ENCODE data around the gene UGT1A10.

UGT1A10 gene

DNA sequence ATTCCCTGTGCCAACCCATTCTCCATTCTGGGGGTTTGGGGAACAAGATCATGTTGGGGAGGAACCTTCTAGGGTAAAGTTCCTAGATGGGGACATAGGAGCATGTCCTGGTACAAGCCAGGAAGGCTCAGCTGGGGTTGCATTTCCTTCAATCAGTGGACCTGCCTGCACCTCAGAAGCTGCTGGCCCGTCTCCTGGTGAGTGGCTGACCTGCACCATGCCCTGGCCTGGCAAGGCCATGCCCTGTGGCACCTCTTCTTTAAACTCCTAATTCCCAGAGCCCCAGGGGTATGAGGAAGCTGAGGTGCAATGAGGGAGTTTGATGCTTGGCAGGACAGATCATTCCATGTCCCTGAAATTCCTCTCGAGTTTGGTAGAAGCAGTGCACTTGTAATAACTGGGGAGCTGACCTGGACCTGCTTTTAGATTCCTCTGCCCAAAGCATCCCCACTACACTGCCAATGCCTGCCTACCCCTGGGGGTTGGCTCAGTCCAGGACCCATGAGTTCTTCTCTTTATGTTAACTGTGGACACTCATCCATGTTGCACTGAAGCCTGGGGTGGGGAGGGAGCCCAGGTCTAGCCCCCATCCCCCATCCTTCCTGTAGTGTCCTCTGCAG, 167.2 kb downstream of the UGT1A10 start:
- no peak for DNase-seq (ENCODE audit: low read depth, low spot score)

DNA sequence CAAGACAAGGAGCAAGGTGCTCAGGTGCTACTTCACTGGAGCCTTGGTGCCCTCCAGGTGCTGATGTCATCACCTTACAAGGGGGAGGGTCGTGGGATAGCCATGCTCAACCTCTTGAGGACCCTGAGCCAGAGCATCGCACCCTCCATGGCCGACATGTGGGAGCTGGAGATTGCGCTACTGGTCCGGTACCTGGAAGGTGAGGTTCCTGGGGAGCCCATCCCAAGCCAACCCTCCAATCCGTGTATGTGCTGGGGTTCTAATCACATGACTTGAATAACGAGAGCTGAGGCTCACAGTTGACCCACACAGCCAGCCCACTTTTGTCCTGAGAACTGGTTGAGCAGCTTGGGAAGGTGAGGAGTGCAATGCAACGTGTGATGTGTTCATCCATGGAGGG, 167.7 kb downstream of the UGT1A10 start:
- DNase-seq (ENCODE audit: low read depth, low spot score) = no peak

DNA sequence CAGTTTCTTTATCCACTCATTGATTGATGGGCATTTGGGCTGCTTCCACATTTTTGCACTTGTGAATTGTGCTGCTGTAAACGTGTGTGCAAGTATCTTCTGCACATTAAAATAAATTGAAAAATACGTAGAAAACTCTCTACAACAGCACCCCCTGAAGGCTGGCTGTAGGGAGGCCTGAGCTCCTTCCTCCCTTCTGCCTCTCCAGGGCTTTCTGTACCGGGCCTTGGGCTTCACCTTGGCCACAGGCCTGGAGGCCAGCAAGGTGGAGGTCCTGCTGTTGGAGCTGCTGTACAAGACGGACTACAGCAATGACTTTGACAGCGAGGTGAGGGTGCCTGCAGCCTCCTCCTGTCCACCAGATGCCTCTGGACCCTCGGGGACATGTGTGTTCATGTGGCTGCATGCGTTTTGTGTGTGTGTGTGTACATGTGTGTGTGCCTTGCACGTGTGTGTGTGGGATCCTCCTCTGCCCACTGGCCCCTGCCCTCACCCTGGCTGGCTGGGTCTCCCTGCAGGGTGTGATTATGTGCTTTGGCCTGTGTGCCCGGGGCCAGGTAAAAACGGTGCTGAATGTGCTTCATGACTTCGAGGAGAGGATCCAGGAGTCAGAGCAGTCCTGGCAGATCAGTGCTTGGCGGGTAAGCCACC, 171.1 kb downstream of the UGT1A10 start:
- DNase-seq (ENCODE audit: low read depth, low spot score) = no peak

DNA sequence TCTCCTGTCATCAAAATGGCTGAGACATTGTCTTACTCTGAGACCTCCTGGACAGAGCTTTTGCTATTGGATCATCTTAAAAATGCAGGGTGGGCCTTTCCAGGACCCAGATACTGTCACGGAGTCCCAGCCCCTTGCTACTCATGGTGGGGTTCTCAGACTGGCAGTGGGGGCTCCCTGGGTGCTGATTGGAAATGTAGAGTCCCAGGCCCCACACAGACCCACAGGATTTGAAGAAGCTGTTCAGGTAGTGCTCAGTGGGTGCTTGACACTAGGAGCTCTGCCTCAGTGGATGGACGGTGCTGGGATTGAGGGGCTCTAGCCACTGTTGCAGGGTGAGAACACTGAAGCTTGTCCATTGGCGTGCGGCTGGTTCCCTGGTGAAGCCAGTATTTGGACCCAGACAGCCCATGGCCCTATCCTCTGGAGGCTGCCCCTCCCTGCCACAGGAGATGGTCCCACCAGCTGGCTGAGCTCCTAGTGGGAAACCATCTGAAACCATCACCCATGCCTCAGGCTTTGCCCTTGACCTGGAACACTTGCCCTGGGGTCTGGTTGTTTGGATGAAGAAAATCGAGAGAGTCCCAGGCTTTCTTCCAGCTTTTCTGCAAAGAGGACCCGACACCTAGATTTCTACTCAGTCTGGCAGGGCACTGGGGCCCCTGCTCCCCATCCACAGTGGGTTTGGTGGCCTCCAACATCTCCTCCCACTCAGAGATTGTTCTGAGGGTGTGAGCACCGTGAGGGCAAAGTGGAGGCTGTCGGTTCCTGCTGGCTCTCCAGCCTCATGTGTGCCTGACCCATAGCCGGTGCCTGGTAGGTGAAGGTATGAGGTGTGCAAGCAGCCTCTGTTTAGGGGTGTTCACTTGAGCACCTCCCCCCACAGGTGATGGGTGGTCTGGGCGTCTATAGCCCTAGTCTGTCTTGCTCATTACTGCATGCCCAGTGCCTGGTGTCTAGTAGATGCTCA, 172.0 kb downstream of the UGT1A10 start:
- no peak for DNase-seq (ENCODE audit: low read depth, low spot score)

DNA sequence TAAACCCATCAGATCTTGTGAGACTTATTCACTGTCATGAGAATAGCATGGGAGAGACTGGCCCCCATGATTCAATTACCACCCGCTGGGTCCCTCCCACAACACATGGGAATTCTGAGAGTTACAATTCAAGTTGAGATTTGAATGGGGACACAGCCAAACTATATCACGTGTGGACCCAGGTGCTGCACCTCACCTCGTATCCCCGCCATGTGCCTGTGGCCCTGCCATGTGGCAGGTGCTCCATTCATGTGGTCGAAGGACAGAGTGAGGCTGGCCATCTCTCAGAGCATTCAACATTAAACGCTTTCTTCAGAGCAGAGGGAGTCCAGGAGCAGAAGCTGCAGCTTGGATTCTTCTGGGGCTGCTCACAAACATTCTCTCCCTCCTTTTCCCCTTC, 174.1 kb downstream of the UGT1A10 start:
- DNase-seq (ENCODE audit: low read depth, low spot score) = no peak

DNA sequence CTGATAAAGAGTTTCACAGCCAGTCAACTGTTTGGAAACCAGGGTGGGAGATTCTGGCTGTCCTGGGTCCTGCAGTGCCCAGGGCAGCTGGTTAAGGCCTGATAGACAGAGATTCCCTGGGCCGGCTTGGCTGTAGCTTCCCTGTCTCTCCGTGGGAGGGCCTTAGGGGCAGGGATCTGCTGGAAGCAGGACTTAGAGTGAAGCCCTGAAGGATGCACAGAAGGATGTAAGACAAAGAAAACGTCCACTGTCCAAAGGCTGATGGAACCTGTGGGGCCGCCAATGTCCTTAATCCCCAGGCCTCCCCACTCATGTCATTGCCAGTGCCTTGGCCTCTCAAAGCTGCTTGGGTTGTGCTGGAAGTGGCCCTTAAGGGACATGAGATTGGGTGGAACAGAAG, 174.8 kb downstream of the UGT1A10 start:
- DNase-seq (ENCODE audit: low read depth, low spot score) = no peak

DNA sequence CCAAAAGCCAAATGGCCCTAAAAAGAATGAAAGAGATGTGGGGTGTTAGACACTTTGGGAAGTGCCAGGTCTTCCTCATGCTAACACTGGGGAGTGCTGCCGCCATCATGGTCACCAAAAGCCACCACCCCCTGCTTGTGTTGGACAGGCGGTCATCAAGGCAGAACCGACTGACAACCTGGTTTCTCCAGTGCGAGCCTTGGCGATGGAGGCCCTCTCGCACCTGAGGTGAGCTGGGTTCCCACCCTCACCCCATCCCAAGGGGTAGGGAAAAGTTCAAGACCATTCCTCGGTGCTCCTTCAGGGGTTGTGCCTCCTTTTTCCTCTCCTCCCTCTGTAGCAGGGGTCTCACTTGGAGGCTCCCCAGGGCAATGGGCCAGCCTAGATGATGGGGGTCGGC, 175.5 kb downstream of the UGT1A10 start:
- DNase-seq (ENCODE audit: low read depth, low spot score) = no peak

DNA sequence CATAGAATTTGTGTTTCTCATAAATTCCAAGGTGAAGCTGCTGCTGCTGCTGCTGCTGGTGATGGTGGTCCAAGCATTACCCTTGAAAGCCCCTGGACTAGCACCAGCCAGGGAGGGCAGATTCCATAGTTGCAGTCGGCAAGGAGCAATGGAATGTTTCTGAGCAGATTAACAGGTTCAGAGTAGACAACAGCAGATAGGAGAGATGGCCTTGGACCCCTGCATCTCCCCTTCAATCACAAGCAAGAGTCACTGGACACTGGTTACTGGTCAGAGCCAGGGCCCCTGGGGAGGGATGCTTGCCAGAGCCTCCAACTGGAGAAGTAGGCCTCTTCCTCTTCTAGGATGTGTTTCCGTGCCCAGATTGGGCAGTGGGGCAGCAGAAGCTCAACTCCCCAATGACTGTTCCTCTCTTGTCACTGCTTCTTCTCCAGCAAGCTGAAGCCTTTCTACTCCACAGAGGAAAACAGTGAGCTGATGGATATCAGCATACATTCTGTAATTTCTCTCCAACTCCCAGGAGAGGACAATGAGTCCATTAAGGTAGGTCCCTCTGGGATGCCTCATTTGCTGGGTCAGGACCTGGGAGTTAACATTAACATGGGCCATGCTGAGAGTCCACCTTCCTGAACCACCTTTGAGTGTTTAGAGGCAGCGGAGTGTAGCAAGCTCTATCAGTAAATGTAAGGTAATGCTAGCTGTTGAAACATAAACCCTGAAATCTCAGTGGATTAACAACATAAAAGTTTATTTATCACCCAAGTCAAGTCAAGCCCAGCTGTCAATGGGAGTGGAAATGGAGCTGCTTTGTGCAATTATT, 177.2 kb downstream of the UGT1A10 start:
- DNase-seq (ENCODE audit: low read depth, low spot score) = no peak

DNA sequence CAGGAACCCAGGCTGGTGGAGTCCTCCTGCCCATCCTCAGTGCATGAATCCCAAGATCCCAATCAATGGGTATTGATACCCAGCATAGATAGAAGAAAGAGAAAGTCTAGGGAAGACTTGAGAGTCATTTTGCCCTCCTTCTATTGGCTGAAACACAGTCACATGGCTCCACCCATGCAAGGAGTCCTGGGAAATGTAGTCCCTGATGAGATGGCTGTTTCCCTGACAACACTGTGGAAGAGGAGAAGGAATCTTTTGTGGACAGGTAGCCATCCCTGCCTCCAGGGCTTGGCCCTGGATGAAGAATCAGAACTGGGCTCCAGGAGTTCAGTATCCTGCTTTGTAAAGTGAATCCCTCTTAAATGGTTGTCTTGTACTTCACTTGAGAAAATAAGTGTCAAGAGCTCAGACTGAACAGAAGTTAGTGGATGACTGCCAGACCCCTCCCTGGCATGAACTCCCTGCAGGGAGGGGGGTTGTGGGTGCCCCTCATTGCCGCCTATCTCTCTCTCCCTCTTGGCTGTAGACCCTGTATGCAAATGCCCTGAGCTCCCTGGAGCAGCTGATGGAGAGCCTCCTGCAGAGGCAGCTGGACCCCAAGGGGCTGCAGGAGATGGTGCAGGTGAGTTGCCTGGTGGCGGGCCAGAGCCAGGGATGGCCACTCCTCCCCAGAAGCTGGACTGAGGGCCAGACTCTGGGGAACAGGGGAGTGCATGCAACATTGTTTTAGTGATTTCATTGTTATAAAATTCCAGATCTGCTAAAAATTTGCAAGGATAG, 178.0 kb downstream of the UGT1A10 start:
- peak; percentile 8 for DNase-seq (ENCODE audit: low read depth, low spot score)

DNA sequence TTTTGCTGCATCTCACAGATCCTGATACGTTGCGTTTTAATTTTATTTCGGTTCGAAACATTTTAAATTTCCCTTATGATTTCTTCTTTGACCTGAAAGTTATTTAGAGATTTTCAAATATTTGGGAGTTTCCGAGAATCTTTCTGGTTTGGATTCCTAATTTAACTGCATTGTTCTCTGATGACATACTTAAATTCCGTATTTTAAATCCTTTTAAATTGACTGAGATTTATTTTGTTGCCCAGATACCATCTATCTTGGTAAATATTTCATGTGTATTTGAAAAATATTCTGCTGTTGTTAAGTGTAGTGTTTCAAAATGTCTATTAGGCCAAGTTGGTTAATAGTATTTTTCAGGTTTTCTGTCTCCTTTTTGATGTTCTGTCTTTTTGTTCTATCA, 179.6 kb downstream of the UGT1A10 start:
- DNase-seq (ENCODE audit: low read depth, low spot score) = no peak

DNA sequence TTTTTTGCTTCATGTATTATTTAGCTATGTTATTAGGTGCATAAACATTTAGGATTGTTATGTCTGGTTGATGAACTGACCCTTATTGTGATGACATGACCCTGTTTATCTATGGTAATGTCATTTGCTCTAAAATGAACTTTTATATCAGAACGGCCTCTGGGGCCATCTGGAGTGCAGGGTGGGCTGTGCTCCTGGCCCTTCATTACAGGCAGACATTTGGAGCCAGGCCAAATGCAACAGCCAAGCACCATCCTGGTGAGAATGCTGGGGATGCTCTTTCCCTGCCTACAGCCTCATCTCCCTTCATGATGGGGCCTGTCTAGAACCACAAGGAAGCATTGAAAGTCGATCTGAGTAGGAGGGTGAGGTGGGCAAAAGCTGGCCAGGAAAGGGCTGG, 180.1 kb downstream of the UGT1A10 start:
- no peak for DNase-seq (ENCODE audit: low read depth, low spot score)

DNA sequence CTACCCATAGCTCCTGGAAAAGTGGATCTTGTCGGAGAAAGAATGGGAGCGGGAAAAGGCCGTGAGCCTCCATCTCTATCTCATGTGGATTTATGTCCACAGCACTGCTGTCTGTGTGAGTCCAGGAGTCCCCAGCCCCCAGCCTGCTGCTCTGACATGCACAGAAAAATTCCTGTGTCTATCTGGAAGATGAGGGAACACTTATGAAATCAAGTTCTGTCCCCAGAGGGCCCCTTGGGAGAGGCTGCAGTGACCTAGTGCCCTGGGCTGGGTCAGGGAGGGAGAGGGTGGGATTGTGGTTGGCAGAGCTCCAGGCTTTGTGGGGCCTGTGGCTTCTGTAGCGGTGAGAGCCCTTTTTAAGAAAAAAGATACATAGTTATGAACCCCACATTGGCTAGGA, 180.5 kb downstream of the UGT1A10 start:
- no peak for DNase-seq (ENCODE audit: low read depth, low spot score)

DNA sequence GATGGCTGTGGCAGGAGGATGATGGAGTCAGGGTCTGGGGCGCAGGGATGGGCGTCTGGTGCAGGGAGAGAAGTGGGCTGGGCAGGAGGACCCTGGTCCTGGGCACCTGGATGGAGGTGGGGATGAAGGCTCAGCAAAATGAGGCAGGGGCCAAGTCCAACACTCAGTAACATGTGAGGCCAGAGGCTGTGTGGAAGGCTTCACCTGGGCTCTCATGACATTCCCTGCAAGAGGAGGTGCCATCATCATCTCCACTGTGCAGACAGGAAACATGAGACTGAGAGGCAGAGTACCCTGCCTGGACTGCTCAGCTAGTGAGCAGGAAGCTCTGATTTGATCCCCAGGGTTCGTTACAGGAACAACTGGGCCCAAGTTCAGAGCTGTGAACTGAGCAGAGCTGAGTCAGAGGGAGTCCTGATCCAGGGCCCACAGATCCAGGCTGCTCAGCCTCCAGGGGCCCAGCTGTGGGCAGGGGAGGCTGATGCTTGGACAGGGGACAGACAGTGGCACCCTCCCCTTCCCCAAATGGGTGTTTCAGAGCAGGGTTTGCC, 181.2 kb downstream of the UGT1A10 start:
- no peak for DNase-seq (ENCODE audit: low read depth, low spot score)

DNA sequence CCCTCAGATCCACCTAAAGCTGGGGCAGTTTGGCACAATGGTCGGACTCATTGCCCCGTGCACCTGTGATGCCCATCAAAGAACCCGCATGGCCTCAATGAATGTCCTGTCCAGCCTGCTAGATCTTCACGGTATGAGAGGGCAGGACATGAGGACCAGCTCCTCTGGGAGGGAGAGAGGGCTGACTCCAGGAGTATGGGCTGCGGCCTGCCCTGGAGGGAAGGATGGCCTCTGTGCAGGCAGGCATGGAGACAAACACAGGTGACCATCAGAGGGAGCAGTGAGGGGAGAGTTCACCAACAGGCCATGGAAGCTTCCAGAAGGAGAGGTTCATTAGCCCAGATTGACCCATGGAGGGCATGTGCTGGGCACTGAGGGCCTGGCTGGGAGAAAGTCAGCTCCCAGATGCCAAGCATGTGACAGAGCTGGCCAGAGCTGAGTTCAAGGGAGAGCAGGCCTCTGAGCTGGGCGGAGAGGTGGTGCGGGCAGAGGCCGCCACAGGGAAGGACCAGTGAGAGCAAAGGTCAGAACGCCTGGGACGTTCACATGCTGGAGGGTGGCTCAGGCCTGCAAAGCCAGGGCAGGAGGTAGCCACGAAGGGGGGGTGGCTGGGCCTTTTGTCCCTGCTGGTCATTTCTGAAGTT, 181.9 kb downstream of the UGT1A10 start:
- DNase-seq (ENCODE audit: low read depth, low spot score) = no peak

DNA sequence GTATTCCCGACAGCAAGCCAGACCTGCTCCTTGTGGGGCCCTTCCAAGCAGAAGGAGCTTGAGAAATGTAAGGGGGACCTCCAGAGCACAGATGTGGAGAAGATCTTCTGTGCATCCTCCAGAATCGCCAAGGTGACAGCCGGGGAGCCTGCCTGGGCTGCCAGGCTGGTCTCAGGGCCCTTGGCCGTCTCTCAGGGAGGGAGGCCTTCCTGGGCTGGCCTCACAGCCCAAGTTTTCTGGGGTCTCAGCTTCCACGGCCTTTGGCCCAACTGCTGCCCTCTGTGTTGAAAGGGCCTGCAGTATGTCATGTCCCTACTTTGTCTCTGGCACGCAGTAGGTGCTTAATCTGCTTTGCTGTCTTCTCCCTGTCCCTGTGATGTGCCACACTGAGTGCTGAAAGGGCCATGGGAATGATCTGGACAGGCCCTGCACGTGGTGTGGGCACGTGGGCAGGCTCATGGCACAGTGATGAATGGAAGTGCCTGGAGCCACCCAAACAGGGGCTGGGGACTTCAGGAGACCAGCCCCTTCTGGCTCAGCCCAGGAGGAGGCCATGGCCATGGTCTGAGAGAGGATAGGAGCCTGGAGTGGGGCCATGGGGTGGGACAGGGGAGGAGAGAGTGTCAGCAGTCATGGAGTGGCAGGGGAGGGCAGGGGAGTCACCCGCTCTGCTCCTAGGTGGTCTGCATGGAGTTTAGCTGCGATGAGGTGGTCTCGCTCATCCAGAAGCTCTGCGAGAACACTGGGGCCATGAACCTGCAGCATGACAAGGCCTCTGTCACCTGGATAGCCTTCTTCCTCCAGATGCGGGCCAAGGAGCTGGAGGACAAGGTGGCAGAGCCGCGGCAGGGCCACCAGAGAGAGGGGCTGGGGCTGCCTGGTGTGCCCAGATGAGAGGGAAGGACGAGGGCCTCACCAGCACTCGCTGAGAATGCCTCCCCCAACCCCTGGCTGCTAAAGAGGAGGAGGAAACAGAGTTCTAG, 182.7 kb downstream of the UGT1A10 start:
- DNase-seq (ENCODE audit: low read depth, low spot score) = no peak

DNA sequence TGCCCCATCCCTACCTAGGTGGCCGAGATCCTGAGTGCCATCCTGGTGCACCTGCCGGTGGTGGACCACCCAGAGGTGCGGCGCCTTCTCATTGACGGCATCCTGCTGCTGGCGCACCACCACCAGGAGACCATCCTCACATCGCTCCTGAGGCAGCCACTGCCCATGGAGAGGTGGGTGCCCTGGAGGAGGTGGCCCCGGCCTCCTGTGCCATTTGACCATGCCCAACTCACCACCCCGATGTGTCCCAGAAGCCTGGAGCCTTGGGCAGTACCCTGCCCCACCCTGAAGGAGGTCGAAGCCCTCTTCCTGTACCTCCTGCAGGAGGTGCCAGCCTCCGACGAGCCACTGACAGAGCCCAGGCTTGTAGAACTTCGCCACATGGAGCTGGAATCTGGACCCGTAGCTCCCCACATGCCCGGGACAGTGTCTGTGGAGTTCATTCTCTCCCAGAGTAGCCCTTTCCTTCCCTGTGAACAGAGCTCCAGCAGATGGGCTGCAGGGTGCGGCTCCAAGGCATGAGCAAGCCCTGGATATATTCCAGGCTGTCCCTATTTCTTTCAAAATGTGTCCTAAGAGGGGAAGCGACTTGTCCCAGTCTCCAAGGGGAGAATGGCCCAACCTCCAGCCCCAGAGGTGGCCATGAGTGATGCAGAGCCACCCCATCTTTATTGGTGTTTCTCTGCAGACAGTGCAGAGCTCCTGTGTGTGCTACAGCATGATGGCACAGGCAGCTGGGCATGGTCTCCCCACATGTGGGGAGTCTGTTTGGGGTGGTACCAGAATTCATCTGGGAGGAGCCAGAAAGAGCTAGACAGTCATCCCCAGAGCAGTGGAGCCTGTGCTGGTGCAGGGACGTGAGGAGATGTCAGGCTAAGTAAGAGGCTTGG, 183.9 kb downstream of the UGT1A10 start:
- DNase-seq (ENCODE audit: low read depth, low spot score) = no peak

DNA sequence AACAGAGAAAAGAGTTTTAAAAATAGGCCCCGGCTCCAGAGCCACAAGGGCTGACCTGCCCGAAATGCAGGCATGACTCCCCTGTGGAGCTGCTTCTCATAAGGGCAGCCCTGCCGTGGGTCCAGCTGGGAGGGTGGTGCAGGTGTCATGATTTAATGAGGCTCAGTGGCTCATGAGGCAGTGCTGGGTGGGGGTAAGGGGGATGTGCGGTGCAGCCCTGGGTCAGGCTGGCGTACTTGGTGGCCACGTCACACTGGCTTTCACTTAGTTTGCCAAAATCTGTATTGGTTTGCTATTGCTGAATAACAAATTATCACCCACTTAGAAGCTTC, 184.5 kb downstream of the UGT1A10 start:
- DNase-seq (ENCODE audit: low read depth, low spot score) = no peak

DNA sequence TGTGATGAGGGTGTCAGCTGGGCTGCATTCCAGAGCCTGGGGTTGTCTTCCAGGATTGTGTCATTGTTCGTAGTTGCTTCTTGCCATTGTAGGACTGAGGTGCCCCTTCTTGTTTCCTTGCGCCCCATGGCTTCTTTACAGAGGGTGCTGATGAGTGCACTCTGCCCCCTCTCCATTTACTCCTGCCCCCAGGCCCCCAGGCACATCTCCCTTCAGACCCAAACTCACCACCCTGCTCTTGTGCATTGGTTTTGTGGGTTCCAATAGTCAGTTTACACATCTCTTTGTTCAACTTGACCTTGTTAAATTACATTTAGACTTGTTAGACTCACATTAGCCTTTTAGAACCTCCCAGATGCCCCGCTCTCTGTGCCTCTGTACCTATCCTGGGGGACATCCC, 184.9 kb downstream of the UGT1A10 start:
- no peak for DNase-seq (ENCODE audit: low read depth, low spot score)
